ENCODE measurements around the gene MBLAC2.

Gene MBLAC2

DNA sequence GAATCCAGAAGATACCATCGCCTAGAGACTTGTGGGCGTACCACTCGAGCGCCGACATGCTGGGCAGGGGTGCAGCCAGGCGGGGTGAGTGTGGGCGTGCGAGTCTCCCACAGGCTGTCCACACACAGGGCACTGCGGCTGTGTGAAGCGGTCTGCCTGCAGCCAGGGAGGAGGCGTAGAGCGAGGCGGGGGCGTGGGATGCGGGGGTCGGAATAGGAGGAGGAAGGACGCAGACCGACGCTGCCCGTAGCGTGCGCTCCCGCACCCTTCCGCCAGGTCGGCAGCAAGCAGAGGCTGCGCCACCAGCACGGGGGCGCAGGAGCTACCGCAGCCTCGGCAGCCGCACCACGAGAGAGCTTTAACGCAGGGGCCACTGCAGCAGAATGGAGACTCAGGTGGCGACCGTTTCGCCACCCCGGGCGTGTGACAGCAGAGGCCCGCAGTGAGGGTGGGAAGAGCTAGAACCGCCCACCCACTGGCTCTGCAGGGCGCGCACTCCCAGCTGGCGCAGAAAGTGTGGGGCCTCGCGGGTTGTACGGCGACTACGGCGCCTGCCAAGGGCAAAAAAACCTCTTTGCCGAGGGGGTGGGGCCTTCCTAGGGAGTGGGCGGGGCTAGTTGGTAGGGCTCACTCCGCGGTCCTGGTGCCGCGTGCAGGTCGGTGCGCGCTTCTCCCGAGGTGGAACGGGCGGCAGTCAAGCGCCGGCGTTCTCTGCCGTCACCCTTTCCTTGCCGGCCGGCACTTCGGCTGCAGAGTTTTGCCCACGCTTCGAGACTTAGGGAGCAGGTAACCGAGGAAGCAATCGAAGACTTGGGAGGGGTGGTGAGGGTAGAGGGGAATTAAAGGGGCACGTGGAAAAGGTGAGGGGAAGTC is at the start of gene MBLAC2, which contains the start of gene POLR3G:
TSS of gene MBLAC2 (minus strand) at position 537 of the 873 bp plus-strand sequence. CDS start at position 58, 479 bp downstream.
TSS of gene POLR3G (plus strand) at position 630 of the 873 bp plus-strand sequence. CDS start 10,704 bp downstream, outside the sequence.
- peak; percentile 83 to 94 for DNase-seq (ENCODE audit: extremely low read depth in 1 of 2, low read depth in 1 of 2)

DNA sequence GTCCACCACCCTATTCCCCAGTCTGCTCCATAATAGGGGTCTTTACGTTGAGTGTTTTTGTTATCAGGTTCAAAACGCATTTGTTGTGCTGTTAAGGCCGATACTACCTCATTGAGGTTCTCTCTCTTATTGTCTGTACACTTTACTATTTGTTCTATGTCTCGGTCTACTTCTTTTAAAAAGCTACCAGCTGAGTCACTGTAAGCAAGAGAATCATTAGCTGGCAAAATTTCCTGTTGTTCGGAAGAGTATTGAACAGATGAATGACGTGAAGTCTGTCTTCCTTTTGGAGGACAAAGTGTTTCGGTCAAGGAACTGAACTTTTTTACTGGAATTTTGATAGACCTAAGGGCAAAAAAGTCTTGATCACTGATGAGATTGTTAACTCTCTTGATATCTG is 44.5 kb upstream of the MBLAC2 start:
- DNase-seq (ENCODE audit: extremely low read depth in 1 of 2, low read depth in 1 of 2), result no peak

DNA sequence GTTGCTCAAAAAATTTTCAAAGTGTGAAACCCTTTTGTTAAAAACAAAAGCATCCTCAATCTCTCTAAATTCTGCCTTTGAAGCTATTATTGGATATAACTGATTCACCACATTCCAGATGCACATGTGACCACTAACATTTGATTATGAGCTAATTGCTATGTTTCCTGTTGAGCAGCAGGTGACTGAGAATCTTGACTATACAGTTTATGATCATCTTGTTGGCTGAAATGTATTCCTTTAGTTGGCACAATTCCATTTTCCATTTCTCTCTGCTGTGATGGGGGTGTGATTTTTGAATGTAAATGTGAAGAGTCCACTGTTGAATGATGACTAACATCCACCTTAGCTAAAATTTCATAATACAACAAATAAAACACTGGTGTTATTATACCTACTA is 44.1 kb upstream of the MBLAC2 start:
- DNase-seq (ENCODE audit: extremely low read depth in 1 of 2, low read depth in 1 of 2), result no peak

DNA sequence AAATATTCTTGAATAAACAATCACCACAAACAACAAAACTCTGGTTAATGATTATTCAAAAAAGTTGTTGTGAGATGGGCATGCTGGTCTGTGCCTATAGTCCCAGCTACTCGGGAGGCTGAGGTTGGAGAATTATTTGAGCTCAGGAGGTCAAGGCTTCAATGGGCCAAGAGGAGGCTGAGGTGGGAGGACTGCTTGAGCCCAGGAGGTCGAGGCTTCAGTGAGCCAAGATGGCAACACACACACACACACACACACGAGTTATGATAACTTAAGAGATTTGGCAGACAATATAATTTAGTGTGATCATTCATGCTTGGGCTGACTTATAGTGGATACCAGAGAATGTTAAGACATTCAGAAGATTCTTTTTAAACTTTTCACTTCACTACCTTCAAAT is 39.9 kb upstream of the MBLAC2 start:
- no peak for DNase-seq (ENCODE audit: extremely low read depth in 1 of 2, low read depth in 1 of 2)

DNA sequence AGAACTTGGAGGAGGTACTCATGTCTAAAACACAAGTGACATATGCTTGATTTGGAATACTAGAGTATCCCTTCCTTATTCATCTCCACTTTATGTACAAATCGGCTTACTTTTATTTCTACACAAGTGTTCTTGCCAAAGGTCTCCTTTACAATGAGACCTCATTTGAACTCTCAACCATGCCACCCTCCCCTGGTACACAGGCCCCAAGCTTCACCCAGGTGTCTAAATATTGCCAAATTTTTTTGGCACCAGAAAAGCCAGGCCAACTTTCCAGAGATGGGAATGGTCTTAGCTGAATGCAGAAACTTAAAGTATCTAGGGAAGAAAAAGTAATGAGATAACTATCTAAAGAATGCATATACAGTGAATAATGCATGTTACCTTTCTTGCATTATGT is 35.9 kb upstream of the MBLAC2 start:
- DNase-seq (ENCODE audit: extremely low read depth in 1 of 2, low read depth in 1 of 2), result no peak

DNA sequence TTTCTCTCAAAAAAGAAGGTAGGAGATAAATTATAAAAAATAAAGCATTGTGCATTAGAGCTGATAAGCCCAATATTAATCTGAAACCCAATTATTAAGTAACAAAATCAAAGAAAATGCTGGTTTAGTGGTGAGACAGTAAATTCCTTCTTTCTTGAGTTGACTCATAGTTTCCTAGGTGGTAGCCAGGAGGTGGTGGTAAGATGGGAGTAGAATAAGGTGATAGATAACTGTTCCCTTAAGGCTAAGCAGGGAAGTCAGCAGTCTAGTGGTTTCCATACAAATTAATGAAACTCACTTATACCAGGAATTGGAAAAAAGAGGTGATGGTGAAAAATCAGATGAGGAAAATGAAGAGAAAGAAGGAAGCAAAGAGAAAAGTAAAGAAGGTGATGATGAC is 31.6 kb upstream of the MBLAC2 start:
- no peak for DNase-seq (ENCODE audit: extremely low read depth in 1 of 2, low read depth in 1 of 2)

DNA sequence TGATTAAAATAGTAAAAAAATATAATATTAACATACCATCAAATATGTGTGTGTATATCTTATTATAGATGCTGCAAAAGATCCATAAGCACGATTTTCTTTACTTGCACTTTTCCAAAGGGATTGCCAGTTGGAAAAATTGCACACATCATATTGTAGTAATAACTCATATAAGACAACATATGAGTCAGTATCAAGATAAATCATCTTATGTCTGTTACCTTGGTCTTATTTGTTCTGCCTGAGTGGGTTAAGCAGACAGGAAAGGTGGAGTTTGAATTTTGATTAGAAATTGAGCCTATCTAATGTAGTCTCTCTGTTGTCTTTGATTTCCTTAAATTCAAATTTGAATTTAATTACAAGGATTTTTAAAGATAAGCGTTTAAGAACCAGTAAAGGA is 30.2 kb upstream of the MBLAC2 start:
- no peak for DNase-seq (ENCODE audit: extremely low read depth in 1 of 2, low read depth in 1 of 2)

DNA sequence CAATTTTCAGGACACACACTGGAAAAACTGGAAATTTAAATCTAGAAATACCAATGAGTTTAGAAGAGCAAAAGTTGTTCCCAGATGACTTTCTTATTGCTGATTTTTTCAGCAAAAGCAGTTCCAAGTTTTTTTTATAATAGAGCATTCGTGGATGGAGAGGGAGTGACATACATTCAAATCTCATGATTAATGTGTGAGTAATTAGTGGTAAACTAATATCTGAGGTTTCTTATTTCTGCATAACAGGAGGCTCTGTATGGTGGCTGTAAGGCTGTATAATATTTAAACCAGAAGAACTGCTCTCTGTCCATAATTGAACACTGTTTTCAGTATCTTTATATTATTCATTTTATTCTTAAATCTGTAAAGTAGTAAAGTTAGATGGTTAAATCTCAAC is 29.0 kb upstream of the MBLAC2 start:
- DNase-seq (ENCODE audit: extremely low read depth in 1 of 2, low read depth in 1 of 2), result no peak

DNA sequence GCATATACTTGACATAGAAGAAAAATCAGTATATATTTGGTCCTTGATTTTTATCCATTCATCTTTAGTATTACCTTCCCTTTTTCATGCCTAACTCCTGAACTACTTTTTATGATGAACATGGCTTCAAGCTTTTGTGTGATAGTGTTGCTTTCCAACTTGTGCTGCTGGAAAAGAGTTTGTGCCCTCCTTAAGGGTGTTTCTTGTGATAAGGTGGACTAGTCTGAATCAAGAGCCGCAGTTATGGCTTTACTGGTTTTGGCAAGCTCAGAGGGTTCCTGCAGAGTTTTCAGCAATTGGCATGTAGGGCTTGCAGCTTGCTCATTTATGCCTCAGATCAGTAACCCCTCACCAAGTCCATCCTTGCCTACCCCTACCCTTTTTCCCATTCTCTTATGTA is 20.6 kb upstream of the MBLAC2 start:
- no peak for DNase-seq (ENCODE audit: extremely low read depth in 1 of 2, low read depth in 1 of 2)

DNA sequence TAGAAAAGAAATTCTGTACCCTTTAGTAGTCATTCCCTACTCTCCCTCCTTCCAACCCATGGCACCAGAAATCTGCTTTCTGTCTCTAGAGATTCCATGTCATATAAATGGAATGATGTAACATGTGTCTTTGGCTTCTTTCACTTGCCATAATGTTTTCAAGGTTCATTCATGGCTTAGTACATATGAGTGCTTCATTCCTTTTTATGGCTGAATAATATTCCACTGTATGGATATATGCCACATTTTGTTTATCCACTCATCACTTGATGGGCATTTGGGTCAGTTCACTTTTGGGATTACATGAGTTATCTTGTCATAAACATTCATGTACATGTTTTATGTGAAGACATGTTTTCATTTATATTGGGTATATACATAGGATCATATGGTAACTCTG is 19.5 kb upstream of the MBLAC2 start:
- DNase-seq (ENCODE audit: extremely low read depth in 1 of 2, low read depth in 1 of 2), result no peak

DNA sequence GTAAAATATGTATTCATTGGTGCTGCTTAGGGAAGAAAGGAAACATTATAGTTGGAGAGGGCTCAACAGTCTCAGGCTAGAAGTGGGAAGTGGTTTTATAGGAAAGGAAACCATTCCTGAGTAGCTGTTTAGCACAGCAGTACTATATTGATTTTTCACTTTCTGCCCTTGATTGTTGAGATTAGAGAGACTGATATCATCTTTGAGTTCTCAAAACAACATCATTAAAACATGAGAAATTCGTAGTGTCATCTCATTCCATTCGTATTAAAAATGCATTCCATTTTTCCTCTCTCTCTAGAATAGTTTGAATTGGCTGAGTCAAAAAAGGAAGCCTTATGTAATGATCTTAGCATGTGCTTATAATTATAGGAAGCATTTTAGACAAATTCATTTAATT is 14.2 kb upstream of the MBLAC2 start:
- no peak for DNase-seq (ENCODE audit: extremely low read depth in 1 of 2, low read depth in 1 of 2)

DNA sequence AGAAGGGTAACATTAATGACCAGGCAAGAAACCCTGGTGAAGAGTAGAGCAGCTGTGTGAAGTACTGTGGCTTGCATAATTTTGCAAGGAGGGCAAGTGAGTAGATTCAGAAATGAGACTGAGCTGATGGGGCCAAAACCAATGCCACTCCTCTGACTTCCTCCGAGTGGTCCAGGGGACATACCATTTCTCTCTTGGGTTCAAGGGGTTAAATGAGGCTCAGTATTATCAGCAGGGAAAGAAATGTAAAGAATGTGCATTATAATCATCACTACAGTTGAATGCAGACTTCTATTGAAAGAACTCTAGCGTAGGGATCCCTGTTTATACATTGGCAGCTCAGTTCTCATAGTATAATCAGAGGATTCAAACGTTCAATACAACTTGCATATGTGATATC is 10.0 kb upstream of the MBLAC2 start:
- DNase-seq (ENCODE audit: extremely low read depth in 1 of 2, low read depth in 1 of 2), result no peak

DNA sequence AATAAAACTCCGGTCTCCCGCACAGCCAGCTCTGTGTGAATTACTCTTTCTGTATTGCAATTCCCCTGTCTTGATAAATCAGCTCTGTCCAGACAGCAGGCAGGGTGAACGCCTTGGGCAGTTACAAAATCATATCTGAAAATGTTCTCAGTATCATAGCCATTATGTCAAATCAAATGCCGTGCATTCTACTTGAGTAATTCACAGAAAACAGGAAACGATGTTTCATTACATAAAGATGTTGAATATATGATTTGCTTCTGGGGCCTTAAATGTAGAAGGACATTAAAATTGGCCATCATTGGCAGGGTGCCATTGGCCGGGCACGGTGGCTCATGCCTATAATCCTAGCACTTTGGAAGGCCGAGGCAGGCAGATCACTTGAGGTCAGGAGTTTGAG is 8.6 kb upstream of the MBLAC2 start:
- no peak for DNase-seq (ENCODE audit: extremely low read depth in 1 of 2, low read depth in 1 of 2)

DNA sequence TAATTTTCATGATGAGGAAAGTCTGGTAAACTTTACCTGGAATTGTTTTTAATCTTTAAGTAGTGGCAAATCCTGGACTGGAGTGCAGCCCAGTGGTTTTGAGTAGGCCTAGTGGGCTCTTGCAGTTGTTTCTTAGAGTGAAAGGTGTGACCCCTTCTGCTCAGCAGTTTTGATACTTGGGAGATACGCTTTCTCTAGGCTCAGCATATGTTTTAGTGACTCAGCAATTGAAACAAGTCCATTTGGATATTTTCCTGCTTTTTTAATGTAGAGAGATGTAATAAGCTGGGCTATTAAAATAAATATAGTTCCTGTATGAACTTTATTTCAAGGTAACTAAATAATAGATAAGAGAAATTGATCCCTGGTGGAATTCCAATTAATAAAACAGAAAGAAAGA is 6.1 kb upstream of the MBLAC2 start:
- DNase-seq (ENCODE audit: extremely low read depth in 1 of 2, low read depth in 1 of 2), result no peak

DNA sequence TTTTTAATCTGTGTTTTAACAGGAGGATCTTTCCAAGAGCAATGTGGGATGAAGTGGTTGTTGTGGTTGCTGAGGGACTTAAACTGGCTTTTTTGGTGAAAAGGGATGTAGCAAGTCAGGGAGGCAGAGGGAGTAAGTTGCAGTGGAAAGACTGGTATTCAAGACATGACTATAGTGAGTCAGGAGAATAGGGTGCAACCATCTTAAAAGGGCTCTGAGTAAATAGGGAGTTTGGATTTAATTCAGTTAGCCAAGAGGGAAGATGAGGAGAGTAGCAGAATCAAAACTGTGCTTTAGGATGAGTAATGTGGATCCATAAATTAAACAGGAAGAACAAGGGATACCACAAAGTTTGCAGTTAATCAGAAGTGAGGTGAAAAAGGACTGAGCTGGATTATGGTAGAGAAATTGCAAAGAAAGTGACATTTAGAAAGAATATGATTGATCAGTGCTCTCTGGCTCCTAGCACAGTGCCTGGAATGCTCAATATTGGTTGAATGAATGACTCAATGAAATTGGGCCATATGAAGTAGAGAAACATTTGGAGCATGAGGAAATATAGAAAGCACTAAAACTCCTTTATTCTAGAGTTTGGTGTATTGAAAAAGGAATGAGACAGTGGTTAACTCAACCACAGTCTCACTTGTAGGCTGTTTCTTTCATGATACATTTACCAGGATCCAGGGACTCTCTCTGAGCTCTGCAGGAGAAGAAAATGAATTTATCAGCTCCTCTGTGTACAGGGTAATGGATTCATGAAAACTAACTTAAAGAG is 5.2 kb upstream of the MBLAC2 start:
- no peak for DNase-seq (ENCODE audit: extremely low read depth in 1 of 2, low read depth in 1 of 2)

DNA sequence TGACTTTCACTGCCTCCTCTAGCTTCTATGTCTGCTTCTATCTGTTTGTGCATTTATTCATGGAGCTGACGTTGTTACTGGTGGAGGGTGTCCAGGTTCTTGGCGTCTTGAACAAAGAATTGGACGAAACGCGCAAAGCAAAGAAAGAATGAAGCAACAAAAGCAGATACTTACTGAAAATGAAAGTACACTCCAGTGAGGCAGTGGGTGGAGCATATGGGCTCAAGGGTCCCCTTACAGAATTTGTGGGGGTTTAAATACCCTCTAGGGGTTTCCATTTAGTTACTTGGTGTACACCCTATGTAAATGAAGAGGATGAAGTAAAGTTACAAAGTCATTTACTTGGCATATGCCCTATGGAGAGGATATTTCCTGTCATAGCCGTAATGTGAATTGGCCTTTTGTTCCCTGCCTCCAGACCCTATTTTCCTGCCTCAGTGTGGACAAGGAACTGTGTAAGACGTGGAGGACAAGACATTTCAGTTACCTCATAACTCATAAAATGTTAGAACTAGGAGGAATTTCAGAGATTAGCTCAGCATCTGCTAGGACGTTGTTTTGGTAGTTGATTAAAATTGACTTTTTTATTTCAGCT is 3.1 kb upstream of the MBLAC2 start:
- no peak for DNase-seq (ENCODE audit: extremely low read depth in 1 of 2, low read depth in 1 of 2)

DNA sequence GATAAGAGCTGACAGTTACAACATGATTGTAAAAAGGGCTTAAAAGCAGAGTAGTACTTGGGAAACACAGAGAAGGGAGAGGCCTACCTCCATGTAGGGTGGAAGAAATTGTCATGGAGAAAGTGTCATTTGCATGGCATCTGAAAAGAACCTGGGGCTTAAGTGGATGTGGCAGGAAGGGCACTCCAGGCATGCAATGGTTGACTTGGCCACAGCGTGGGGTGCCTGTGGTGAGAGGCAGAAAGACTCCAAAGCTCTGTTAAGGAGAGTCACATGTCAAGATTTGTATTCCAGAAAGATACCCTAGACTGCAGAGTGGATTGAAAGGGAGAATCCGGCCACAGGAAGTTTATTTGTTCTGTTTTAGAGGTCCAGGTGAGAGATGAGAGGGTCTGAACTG is 2.5 kb upstream of the MBLAC2 start:
- no peak for DNase-seq (ENCODE audit: extremely low read depth in 1 of 2, low read depth in 1 of 2)

DNA sequence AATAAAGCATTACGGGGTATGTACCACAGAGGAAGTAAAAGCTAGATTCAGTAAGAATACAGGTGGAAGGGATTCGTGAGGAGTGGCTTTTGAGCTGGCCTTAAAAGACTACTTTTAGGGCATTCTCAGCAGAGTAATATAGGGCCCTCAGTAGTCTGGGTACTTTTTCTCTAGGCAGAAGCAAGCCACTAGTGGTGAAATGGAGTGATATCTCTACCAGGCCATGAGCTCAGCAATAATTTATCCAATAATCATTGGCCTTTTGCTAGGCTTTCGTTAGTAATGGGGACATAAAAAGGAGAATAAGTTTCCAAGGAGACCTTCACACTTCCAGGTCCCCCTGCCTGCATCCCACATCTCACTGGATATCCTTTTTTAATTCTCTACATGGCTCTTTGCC is 1.8 kb upstream of the MBLAC2 start:
- DNase-seq (ENCODE audit: extremely low read depth in 1 of 2, low read depth in 1 of 2), result no peak

DNA sequence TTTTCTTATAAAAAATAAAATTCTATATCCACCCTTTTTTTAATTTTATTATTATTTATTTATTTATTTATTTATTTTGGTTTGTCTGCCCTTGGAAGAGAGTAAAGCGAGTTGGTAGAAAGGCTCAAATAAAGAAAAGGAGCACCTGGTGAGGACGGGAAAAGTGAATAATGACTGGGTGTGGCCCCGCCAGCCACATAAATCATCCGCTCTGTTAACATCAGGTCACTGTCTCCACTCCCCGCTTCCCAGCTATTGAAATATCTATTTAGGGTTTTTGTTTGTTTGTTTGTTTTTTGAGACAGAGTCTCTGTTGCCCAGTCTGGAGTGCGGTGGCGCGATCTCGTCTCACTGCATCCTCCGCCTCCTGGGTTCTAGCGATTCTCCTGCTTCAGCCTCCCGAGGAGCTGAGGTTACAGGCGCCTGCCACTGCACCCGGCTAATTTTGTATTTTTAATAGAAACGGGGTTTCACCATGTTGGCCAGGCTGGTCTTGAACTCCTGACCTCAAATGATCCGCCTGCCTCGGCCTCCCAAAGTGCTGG is 937 bp upstream of the MBLAC2 start:
- no peak for DNase-seq (ENCODE audit: extremely low read depth in 1 of 2, low read depth in 1 of 2)

DNA sequence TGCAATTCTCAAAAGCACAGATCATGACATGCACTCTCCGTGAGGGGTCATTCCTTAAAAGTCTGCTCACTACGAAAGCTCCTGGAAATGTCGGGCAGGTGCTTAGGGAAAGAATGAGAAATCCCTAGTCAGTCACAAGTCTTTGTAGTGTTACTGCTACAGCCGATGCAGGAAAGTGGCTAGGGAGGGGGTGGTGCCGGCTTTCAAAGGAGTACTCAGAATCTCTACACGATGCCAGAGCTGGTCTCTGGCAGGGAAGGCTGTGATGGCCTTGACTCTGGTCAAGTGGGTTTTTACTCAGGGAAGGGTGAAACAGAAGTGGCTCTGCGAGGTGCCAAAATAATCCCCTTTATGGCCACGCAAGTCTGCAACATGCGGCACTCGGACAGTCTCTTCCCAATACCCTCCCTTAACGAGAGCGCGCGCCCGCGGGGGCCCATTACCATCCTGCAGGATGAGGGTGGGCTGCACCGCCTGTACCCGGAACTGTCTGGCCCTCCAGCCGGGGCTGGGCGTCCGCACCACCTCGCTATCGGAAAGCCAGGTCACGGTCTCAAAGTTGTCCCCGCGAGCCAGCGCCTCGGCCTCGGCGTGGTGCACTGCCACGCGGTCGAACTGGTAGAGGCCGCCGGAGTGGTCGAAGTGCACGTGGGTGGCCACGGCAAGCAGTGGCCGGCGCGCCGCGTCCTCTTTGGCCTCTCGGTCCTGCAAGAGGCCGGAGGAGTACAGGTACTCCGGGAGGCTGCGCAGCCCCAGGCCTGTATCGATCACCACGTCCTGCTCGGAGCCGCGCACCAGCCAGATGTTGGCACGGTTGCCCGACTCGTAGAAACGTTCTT is 956 bp downstream of the MBLAC2 start:
- peak in 1 of 2 donors; percentile 4 for DNase-seq (ENCODE audit: extremely low read depth in 1 of 2, low read depth in 1 of 2)
